Hepatocyte (in vitro differentiated cells): ENCODE data around the gene PRKAR1B. TPM values are rescaled to one million over a fixed set of nuclear protein-coding genes. Genes with fewer than 3 reads are reported as not detected.

Experiments used
- DNase-seq: peaks from one replicate; pipeline ENCODE4 v3.0.0-alpha.2; 2016; ENCODE audit warnings: low spot score
- H2AFZ ChIP-seq: fragments of 200-600 bp; sonication (generic); 2 replicates; pipeline ENCODE4 v1.6.0; 2016; ENCODE audit warnings: antibody characterized with exemption, mild to moderate bottlenecking
- H3K27ac ChIP-seq: fragments of 200-600 bp; sonication (generic); 2 replicates; pipeline ENCODE4 v1.5.1; 2016; ENCODE audit warnings: mild to moderate bottlenecking
- H3K27me3 ChIP-seq: fragments of 200-600 bp; sonication (generic); 2 replicates; pipeline ENCODE4 v1.6.1; 2016
- H3K36me3 ChIP-seq: fragments of 200-600 bp; sonication (generic); replicated peaks from 2 replicates; pipeline ENCODE4 v1.5.1; 2016; ENCODE audit warnings: low read depth; ENCODE audit not compliant: insufficient read depth
- H3K4me1 ChIP-seq: fragments of 200-600 bp; sonication (generic); 2 replicates; pipeline ENCODE4 v1.5.1; 2016; ENCODE audit warnings: mild to moderate bottlenecking, moderate library complexity; ENCODE audit not compliant: insufficient read depth
- H3K4me2 ChIP-seq: fragments of 200-600 bp; sonication (generic); 2 replicates; pipeline ENCODE4 v1.6.0; 2016
- H3K4me3 ChIP-seq: fragments of 200-600 bp; sonication (generic); 2 replicates; pipeline ENCODE4 v1.5.1; 2016; ENCODE audit warnings: mild to moderate bottlenecking
- H3K79me2 ChIP-seq: fragments of 200-600 bp; sonication (generic); 2 replicates; pipeline ENCODE4 v1.6.0; 2017; ENCODE audit warnings: mild to moderate bottlenecking
- H3K9me2 ChIP-seq: fragments of 200-600 bp; sonication (generic); replicated peaks from 2 replicates; pipeline ENCODE4 v1.6.0; 2017; ENCODE audit warnings: mild to moderate bottlenecking; ENCODE audit not compliant: insufficient read depth
- H3K9me3 ChIP-seq: fragments of 200-600 bp; sonication (generic); 2 replicates; pipeline ENCODE4 v1.5.1; 2016; ENCODE audit warnings: low read depth, mild to moderate bottlenecking
- H4K20me1 ChIP-seq: fragments of 200-600 bp; sonication (generic); 2 replicates; pipeline ENCODE4 v1.6.0; 2016; ENCODE audit warnings: mild to moderate bottlenecking; ENCODE audit not compliant: insufficient read depth, poor library complexity, severe bottlenecking
- CTCF ChIP-seq: fragments of 200-600 bp; sonication (generic); IDR thresholded peaks from 2 replicates; pipeline ENCODE4 v1.5.1; 2016; ENCODE audit warnings: antibody characterized with exemption, mild to moderate bottlenecking; ENCODE audit not compliant: poor library complexity
- EZH2 ChIP-seq: fragments of 200-600 bp; sonication (generic); IDR thresholded peaks from 2 replicates; pipeline ENCODE4 v1.6.1; 2016; ENCODE audit warnings: antibody characterized with exemption, mild to moderate bottlenecking, borderline replicate concordance
- EZH2phosphoT487 ChIP-seq: fragments of 200-600 bp; sonication (generic); IDR thresholded peaks from one replicate; pipeline ENCODE4 v1.6.1; 2018; ENCODE audit warnings: antibody characterized with exemption, mild to moderate bottlenecking, low read depth, moderate library complexity; ENCODE audit not compliant: unreplicated experiment, severe bottlenecking
- WGBS: methylation state at CpG from one replicate; pipeline ENCODE4 v1.1.6; 2016; ENCODE audit warnings: low lambda C conversion rate; ENCODE audit errors: missing lambda C conversion rate; 5-methylcytosine and 5-hydroxymethylcytosine counted together
- polyA plus RNA-seq: library from polyadenylated mRNA; unstranded; fragments of >200 nt; fragmentation: Nextera tagmentation; extraction: Ambion mirVana; gene quantifications from 2 replicates; pipeline ENCODE4 v1.2.1, GENCODE V29; 2016
- total RNA-seq: library from RNA; depleted of rRNA; stranded (reverse); fragments of >200 nt; gene quantifications from 2 replicates; pipeline ENCODE4 v1.2.3, GENCODE V29; 2014

Gene PRKAR1B
- total and polyA plus RNA-seq, 2 experiments from 2014 or later: 16.6 to 28.7 TPM

GRCh38 chr7:723541-723940 lies 3.5 kb downstream of the PRKAR1B start:
- peak; percentile 1 for DNase-seq

GRCh38 chr7:721619-722248 lies 5.3 kb downstream of the PRKAR1B start:
- Histone ChIP-seq H3K27me3 (no peaks in the 10 kb centered on the region), H3K79me2 (peaks cover 25% of the 10 kb centered on the region), H2AFZ (no peak overlapping the region), H3K4me3 (no peak overlapping the region), H3K4me1 (peaks cover 5% of the 10 kb centered on the region), H3K9me3 (no peaks in the 10 kb centered on the region), H3K27ac (no peak overlapping the region), H3K36me3 (no peaks in the 10 kb centered on the region), H4K20me1 (no peaks in the 10 kb centered on the region), H3K9me2 (no peaks in the 10 kb centered on the region), H3K4me2 (no peak overlapping the region)
- DNase-seq: no peak
- 95% methylated on average over 5 of the region's 5 CpGs for WGBS
- TF ChIP-seq CTCF (no peak), EZH2 (no peak), EZH2phosphoT487 (no peak)

More at GRCh38 chr7:723541-723940, 3.5 kb downstream of the PRKAR1B start:
- Histone ChIP-seq H3K27ac (no peak overlapping the region), H3K79me2 (peaks cover 37% of the 10 kb centered on the region), H4K20me1 (no peaks in the 10 kb centered on the region), H2AFZ (no peak overlapping the region), H3K9me3 (no peaks in the 10 kb centered on the region), H3K4me3 (no peak overlapping the region), H3K9me2 (no peaks in the 10 kb centered on the region), H3K4me2 (no peak overlapping the region), H3K4me1 (peaks cover 10% of the 10 kb centered on the region), H3K27me3 (no peaks in the 10 kb centered on the region), H3K36me3 (no peaks in the 10 kb centered on the region)
- 96% methylated on average over 9 of the region's 9 CpGs for WGBS
- TF ChIP-seq EZH2: no peak
- TF ChIP-seq EZH2phosphoT487: no peak
- no peak for TF ChIP-seq CTCF

GRCh38 chr7:716636-717035 lies 10.4 kb downstream of the PRKAR1B start:
- 98% methylated on average over 11 of the region's 11 CpGs for WGBS
- no peak for TF ChIP-seq CTCF
- TF ChIP-seq EZH2phosphoT487: no peak
- no peak for TF ChIP-seq EZH2

More at GRCh38 chr7:716636-717035, 10.4 kb downstream of the PRKAR1B start:
- Histone ChIP-seq H3K4me3 (no peak overlapping the region), H3K4me2 (no peak overlapping the region), H3K9me2 (no peaks in the 10 kb centered on the region), H3K36me3 (no peaks in the 10 kb centered on the region), H2AFZ (no peak overlapping the region), H3K79me2 (peaks cover 1% of the 10 kb centered on the region), H4K20me1 (no peaks in the 10 kb centered on the region), H3K27me3 (no peaks in the 10 kb centered on the region), H3K4me1 (no peaks in the 10 kb centered on the region), H3K27ac (no peak overlapping the region), H3K9me3 (no peaks in the 10 kb centered on the region)
- DNase-seq: peak; percentile 1
